GM21367 (cell line): ENCODE data around the gene CUL3.
"Not testable (repeated sequence)": the region's sequence is repeated elsewhere in the genome, so short reads cannot be mapped to it uniquely, and the experiment has no call there.

ENCODE experiments used
- ATAC-seq: cut with Tn5 transposase; IDR thresholded peaks from one replicate; pipeline ENCODE4 v1.9.1; 2021; ENCODE audit not compliant: unreplicated experiment

The CUL3 gene

GRCh38 chr2:224583033-224583432 lies 2.1 kb downstream of the CUL3 start:
- not testable (repeated sequence) for ATAC-seq

DNA sequence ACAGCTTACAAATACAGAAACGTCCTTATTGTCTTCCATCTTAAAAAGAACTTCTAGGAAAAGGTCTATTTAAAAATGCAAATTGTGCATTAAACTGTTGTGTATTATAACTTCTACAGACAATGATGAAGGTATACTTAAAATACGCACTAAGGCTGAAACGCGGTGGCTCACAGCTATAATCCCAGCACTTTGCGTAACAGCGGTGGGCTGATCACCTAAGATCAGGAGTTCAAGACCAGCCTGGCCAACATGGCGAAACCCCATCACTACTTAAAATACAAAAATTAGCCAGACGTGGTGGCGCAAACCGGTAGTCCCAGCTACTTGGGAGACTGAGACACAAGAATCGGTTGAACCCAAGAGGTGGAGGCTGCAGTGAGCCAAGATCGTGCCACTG lies 4.9 kb downstream of the CUL3 start:
- no peak for ATAC-seq

- no peak for ATAC-seq
Measured at GRCh38 chr2:224579411-224579810, 5.8 kb downstream of the CUL3 start.

DNA sequence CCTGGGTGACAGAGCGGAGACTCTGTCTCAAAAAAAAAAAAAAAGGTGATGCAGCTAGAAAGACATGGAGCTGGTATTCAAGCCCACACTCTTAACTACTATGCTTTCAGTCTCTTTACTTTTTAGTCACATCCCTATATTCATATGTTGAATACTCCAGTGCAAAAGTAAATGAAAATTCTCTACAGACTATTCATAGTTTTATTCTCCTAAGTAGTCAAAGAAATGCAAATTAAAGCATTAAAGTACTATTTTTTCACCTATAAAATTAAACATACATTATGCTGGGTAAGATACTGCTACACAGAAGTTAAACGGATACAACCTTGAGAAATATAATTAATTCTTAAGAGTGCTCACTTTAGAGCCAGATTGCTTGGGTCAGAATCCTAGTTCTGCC lies 7.6 kb downstream of the CUL3 start:
- no peak for ATAC-seq

DNA sequence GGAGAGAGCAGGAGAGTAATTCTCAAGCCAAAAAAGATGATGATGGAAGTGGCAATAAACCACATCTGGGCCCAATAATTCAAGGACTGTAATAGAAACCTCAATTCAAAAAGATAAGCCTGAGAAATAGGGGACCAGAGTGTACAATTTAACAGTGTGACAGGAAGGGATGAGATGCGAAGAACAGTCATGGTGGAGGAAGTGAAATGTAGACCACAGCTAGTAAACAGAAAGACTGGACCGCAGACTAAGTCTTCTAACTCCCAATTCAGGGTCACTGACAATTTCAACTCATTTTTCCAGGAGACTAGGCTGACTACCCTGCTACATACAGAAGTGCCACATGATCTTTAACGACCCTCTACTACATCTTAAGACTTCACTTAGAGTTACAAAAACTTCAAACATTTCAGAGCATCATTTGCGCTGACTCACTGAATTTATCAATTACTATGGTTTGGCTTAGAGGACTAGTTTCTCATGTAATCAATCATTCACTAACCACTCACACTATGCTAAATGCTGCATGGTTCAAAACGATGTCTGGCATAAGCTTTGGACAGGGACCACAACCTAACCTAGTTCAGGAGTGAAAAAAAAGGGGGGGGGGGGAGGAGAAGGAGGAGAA lies 9.0 kb downstream of the CUL3 start:
- peak; percentile 75 for ATAC-seq

GRCh38 chr2:224574423-224575084 lies 10.6 kb downstream of the CUL3 start:
- no peak for ATAC-seq

DNA sequence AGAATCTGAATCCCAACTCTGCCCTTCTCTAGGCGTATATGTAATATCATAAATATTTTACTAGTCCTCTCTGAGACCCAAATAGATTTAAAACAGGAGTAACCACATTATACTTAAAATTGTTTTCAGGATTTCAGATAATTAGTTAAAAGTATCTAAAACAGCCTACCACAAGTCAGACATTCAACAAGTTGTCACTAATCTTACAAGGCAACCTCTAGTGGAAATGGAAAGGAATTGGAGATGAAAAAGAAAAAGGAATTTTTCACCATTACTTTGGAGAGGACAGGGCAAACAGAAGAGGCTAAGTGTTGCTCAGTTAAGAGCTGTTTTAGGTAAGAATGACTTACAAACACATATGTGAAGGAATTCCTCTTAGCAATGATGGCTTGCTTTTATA lies 11.4 kb downstream of the CUL3 start:
- no peak for ATAC-seq

DNA sequence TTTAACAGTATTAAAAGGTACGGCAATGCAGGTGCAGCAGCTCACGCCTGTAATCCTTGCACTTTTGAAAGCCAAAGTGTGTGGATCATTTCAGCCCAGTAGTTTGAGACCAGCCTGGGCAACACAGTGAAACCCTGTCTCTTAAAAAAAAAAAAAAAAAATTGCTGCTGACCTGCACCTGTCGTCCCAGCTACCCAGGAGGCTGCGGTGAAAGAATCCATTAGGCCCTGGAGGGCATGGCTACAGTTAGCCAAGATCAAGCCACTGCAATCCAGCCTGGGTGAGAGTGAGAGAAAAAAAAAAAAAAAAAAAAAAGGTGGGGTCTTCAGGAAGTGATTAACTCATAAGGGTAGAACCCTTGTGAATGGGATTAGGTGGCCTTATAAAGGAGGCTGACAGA lies 12.8 kb downstream of the CUL3 start:
- no peak for ATAC-seq

DNA sequence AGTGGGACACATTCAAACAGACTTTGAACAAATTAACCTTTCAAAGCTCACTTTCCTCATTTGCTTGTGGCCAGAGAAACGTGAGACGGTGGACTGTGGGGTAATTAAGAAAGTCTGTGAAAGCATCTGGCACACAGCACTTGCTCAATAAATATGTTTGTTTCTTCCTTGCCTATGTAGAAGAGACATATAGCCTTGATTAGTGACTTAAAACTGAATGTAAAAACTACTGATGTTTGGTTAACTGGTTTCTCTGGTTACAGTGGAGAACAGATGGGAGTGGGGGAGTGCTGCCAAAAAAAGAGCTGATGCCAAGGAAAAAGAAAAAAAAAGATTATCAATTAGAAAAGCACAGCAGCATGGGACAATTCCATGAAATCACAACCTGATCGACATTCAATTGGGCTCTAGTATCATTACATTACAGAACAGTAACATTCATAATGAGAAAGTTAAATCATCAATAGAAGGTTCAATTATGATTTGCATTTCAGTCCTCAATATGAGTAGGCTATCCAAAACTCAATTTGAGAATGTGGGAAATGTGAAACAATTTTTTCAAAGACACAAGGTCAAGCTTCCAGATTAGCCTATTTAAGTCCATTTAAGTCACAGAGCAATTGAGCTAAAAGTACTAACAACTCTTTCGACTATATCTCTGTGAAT lies 14.7 kb downstream of the CUL3 start:
- no peak for ATAC-seq

DNA sequence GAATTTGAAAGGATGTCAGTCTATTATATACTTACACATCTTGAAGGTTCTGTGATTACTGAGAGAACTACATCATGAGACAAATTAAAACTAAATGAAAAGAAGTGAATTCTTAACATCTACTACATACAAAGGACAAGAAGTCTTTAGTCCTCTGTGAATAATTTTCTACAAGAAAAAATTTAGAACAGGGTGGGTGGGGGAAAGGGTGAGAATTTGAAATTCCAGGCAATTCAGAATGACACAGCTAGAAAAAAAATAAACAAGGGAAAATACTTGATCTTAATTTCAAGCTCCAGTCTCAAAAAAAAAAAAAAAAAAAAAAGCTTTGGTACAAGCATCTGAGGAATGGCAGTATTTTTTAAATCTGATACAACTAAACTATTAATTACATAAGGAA lies 15.5 kb downstream of the CUL3 start:
- no peak for ATAC-seq

- no peak for ATAC-seq
Measured at GRCh38 chr2:224565452-224566035, 19.6 kb downstream of the CUL3 start.

- no peak for ATAC-seq
Measured at GRCh38 chr2:224563537-224563936, 21.6 kb downstream of the CUL3 start.

DNA sequence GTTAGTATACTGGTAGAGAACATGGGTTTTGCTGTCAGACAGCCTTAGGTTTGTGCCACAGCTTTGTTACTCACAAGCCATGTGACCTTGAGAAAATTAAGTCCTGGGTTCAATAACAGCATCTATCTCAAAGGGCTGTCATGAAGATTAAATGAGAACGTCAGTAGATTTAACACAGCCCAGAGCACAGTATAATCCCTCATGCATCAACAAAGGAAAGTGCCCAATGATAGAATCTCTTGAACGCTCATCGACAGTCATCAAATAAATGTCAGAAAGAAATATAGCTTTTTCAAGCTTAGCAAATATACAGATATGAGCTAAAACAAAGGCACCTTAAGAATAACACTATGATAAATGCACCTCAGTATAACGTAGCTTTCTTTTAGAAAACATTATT lies 22.3 kb downstream of the CUL3 start:
- ATAC-seq: no peak

DNA sequence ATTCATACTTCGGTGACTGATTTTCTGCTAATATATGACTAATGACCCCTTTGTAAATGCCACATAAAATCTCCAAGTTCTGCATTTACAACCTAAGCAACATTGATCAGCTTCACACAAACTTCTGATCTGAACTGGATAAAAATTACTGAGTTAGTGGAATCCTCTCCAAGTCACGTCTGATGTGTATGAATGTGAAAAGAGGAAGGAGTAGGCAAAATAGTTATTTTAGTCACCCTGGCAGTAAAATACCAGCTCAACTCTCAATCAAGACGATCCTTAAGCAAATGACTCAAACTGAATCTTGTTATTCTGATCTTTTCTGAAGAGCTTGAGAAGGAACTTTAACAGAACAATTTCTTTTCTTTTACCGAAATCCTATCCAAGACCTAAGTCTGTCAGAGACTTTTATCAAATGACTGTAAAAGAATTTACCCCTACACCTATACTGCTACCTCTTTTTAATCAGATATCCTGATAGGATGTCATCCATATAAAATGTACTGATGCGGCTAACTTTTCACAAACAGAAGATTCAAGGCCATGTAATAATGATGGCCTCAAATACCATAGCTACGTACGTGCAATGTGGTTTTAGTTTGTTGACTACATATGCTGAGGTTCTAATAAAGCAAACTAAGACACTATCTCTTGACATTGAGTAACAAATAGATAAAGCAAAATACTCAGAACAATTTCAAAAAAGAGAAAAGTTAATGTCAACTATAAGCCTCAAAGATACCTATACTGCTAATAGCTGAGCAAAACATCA lies 23.7 kb downstream of the CUL3 start:
- peak; percentile 63 for ATAC-seq

DNA sequence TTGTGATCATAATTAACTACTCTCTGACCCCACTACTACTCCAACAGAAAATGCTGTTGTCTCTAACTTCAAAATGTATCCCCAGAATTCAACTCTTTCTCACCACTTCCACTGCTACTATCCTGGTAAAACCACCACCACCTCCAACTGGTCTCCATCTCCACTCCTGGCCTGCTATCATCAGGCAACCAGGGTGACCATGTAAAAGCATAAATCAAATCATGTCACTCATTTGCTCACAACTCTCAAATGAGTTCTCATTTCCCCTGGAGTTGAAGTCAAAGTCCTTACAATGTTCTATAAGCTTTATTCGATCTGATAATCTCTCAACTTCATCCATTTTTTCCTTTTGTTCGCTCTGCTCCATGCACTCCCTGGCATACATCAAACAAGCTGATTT lies 24.6 kb downstream of the CUL3 start:
- ATAC-seq: no peak

- ATAC-seq: no peak
Measured at GRCh38 chr2:224557610-224558009, 27.6 kb downstream of the CUL3 start.

GRCh38 chr2:224556381-224556780 lies 28.8 kb downstream of the CUL3 start:
- ATAC-seq: no peak

DNA sequence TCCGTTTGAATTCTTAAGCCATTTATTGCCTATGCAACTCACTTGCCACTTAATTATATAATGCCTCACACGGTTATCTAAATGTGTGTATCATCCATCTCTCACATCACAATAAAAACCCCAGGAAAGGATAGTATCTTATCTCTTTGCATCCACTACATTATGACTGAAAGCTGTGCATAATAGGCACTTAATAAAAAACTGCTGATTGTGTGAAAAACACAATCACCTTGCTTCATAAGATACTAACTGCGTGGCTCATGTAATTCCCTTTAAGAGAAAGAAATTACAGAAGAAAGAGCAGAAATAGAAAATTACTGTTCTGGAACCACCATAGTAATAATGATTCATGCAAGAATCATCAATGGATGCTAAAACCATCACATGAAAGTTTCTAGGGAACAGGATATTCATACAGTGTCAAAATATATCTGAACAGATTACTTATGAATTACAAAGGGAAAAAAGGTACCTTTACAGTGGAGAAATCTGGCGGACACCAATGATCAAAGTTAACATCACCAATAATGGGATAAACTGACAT lies 29.3 kb downstream of the CUL3 start:
- ATAC-seq: no peak

DNA sequence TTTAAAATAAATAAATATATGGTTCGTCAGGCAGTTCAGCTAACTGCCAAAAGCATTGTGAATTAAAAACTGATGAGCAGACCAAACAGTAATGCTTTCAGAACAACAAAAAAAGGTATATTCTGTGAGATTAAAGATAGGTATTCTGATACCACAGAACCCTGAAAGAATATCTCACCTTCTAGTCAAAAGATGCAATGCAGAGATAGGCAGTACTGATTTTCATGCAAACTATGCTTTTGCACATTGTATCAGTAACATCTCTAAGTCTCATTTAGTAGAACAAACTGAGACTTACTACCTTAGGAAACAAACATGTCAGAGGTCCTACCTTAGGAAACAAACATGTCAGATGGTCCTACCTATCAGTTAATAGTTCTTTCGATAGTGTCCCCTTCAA lies 32.4 kb downstream of the CUL3 start:
- ATAC-seq: no peak

DNA sequence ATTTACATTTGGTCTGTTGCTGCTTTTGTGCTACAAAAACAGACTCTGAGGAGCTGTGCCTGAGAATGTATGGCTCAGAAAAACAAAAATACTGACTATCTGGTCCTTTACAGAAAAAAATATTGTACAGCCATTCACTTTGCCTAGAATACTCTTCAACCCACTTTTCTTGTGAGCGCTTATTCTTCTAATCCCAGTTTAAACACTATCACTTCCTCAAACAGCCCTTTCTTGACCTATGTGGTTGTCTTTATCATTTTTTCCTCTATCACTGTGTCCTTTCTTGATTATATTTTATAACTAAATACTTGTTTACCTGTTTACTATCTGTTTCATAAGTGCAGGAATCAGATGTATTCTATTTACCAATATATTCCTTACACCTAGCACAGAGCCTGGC lies 33.5 kb downstream of the CUL3 start:
- ATAC-seq: no peak

- ATAC-seq: no peak
Measured at GRCh38 chr2:224546926-224547325, 38.2 kb downstream of the CUL3 start.
